Epidermal melanocyte (primary cell): Measurements from ENCODE around the gene CNIH2.
"Not testable (repeated sequence)": the region's sequence is repeated elsewhere in the genome, so short reads cannot be mapped to it uniquely, and the experiment has no call there.

Experiments
- DNase-seq: peaks from one replicate; pipeline ENCODE4 v3.0.0; 2011; ENCODE audit warnings: low spot score; ENCODE audit not compliant: insufficient read length

CNIH2 gene

DNA sequence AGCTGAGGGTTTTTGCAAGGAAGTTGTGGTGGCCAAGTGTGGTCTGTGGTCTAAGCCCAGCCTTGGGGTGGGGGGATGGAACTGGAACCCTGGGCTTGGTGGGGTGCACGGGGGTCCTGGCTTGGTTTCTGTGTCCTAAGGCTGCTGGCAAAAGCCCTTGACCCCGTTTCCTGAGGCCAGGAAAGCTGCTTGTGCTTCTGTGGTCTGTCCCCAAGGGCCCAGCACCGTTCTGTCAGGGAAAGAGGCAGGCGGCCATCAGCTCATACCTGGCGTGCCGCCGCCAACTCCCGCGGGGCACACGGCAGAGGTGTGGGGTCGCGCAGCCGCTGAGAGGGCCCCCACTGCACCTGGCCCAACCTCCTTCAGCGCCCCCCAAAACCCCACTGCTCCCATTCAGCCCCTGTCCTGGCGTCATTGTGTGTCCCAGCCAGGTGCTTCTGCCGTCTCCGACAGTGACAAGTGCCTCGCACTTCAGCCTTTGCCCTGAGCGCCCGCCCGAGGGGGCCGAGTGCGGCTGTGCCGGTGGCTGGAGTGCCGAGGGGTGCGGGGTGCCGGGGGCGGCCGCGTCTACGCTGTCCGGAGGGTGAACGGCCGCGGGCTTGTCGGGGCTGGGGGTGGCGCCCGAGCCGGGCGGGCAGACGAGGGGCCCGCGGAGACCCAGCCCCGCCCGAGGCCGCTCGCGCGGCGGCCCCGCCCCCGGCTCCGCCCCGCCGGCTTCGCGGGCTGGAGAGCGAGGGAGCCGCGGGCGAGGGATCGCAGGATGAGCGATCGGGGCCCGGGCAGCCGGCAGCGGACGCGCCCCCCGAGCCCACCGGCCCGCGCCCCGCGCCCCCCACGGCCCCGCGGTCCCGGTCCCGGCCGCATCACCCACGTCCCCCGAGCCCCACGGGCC, at the start of gene CNIH2:
Gene CNIH2 (plus strand): TSS at position 705 of the 892 bp plus-strand sequence. CDS start 282 bp downstream, outside the sequence.
- DNase-seq, result peak; percentile 80

DNA sequence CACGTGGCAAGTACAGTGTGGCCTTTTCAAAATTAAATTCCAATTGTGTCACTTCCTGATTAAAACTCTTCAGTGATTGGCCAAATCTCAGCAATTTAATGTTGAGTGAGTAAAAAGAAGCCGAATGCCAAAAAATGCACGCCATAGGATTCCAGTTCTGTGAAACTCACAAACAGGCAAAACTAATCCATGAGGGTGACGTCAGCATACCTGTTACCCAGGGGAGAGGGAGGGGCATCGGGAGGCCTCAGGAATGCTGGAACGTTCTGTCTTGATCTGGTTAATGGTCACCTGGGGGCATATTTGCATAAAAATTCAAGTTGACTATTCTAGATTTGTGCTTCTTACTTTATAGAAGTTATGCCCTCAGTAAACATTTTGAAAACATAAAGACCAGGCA, 49.5 kb upstream of the CNIH2 start:
- DNase-seq, result no peak

DNA sequence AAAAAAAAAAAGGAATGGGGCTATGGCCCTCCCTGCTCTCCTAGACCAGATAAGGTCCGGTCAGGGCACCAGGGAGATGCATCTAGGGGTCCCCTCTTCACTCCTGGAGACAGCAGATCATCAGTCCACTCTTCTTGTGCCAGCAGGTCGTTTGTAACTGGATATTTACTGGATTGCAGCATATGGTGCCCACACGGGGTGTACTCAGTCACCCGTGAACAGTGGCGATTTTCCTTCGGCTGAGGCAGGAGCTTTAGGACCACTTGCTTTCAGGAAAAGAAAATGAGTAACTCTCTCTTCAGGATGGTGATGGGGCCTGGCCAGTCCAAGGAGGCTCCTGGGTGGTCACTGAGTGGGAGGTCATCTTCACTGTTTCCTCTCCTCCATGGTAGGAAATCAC, 47.8 kb upstream of the CNIH2 start:
- DNase-seq, result no peak

DNA sequence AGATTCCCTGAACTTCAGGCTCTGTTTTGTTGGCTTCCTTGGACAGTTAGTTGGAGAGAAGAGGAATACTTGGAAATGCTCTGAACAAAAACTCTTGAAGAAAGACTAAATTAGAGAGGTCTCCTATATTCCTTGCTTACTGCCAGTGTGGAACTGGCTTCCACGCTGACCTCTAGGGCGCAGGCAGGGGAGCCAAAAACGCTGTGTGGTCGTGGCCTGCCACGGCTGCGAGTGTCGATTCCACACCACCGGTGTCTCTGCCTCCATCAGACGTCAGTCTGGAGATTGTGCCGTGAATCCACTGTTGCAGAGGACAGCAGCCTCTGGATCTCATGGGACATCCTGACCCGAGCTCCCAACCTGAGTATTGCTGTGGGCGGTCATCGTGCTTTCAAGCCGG, 47.0 kb upstream of the CNIH2 start:
- DNase-seq, result no peak

DNA sequence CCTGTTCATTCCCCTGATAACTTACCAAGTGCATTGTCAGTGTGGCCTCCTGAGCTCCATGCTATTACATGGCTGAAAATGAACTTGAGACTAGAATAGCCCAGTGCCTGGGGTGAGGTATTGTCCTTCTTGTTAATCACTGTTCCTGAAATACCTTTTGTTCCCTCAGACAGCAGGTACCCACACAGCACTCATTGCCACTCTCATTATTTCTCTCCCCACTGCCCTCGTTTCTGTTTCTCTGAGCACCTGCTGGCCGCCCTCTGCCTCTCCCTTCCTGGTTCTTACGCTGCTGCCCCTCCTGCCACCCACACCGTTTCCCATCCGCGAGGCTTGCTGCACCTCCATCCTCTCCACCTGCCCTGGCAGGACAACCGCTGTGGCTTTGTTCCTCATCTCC, 46.4 kb upstream of the CNIH2 start:
- DNase-seq, result no peak

DNA sequence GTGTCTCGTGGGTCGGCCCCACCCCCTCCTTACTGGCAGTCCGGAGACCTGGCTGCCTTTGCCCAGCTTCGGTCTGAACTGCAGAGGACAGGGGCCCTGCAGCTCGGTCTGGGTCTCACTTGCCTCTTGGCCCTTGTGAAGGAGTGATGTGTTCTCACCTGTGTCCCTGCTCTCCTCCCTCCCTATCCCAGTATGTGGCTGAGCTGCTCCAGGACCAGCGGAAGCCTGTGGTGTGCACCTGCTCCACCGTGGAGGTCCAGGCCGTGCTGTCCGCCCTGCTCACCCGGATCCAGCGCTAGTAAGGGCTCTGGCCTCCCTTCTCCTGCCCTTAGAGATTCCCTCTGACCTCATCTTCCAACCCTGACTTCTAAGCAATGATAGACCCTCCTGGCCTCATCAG, 45.2 kb upstream of the CNIH2 start:
- no peak for DNase-seq

DNA sequence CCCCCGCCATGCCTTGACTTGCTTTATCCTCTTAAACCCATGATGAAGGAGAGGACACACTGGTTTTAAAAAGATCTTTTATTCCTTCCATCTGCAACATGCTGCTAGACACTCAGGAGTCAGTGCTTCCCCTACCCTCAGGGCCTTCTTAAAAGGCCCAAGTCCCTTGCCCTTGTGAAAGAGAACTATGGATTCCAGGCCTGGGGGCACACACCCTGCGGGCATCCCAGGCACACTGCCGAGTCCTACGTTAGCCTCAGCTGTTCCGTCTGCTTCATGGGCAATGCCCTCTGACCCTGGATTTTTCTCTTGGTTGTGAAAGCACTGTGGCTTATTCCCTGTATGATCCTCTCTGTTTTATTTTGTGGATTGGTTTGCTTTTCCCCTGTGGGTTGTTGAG, 44.7 kb upstream of the CNIH2 start:
- DNase-seq, result no peak

DNA sequence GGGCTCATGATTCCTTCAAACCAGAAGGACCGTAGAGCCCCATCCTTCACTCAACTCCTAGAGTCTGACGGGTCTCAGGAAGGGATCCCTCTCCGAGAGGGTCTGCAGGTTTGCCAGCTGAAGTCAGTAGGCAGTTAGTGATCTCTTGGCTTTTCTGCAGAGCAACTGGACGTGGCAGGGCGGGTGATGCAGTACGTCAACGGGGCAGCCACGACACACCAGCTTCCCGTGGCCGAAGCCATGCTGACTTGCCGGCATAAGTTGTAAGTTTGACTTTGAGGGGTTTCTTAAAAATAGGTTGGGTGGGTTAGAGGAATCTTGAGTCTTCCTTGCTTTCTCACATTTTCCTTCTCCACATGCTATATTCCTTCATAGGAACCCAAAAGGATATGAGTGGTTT, 42.8 kb upstream of the CNIH2 start:
- DNase-seq, result no peak

DNA sequence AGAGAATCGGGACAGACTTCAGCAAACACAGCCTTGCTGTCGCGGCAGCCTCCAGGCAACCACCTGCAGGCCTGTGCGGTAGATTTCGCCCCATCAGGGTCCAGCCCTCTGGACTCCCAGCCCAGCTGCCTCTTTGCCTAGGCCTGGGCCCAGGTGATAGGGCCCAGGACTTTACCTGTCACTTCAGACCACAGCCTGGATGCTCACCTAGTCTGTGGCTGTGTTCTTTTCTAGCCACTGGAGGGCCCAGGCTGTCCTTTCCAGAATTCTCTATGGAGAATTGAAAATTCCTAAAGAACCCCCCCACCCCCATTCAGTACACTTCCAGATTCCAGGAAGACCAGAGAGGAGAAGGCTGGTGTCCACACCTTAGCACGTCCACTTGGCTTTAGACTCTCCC, 40.1 kb upstream of the CNIH2 start:
- DNase-seq, result no peak

DNA sequence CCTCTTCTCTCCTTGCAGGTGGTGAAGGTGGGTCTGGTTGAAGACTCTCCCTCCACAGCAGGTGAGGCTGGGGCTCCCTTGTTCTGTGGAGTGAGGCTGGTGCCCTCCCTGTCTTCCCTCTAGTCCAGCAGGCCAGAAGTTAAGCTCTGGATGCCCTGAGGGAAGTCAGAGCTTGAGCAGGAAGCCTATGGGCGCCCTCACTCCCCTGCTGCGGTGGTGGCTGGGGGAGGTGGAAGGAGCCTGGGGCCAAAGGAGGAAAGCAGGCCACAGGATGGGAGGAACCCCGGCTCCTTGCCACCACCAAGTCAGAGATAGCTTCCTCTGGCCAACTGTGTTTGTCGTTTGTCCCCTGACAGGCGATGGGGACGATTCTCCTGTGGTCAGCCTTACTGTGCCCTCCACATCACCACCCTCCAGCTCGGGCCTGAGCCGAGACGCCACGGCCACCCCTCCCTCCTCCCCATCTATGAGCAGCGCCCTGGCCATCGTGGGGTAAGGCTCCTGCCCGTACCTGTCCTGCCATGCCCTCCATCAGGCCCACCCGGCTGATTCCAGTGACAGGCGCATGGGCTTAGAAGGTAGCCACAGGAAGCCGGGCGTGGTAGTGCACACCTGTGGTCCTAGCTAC, 39.1 kb upstream of the CNIH2 start:
- no peak for DNase-seq

DNA sequence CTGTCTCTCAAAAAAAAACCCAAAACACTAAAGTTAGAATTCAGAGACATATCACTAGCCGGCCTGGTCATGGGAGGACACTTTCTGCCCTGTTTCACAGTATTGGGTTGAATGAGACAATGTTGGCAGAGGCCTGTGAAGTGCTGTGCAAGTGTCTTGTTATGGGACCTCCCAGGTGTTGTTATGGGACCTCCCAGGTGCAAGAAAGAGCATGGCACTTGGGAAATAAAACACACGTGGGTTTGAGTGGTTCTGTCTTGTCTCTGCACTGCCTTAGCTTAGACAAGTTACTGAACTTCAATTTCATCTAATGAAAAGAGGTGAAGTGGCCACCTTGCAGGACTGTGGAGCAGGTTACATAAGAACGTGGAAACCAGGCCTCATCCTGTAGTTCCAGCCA, 38.5 kb upstream of the CNIH2 start:
- no peak for DNase-seq

DNA sequence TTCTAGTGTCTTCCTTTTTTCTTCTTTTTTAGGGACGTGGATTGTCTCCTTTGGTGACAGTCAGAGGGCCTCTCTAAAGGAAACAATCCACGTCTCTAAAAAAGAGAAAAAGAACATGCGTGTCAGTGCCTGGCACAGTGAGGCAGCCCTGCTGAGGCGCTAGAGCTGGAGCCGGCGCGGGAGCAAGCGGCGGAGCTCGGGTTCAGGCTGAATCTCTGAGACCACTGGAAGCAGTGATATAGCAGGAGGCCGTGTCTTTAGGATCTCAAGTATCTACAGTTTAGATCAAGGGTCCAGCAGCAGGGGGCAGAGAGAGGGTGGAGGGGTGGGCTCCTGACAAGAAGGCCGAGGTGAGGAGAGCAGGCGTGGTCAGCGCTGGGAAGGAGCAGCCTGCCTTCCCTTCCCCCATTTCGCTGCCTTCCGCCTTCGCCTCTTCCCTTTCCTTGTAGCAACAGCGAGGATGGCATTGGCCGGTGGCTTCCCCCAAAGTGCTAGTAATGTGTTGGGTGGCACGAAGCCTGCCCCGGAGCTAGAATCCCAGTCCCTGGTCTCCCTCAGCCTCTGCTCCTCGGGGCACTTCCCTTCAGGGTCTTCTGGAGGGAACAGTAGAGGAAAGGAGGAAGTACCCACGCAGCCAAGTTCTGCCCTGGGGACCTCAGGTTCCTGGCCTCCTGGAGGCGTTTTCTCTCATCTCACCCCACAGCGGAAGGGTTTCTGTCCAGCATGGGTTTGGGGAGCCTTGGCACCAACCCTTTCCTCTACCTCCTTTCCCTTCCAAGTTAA, 37.8 kb upstream of the CNIH2 start:
- DNase-seq, result no peak

DNA sequence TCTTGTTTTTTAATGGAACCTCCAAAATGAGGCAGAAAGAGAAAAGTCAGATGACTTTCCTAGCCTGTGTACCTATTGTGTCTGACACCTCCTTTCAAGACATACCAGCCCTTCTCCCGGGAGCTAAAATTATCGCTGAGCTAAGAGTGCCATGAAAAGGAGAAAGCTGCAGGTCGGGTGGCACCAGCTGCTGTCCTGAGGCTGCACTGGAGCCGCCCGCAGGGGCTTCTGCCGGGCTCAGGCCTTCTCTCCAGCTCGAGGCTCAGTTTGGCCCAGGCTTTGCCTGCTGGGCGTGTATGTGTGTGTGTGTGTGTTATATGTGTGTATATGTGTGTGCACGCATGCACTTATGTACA, 37.2 kb upstream of the CNIH2 start:
- no peak for DNase-seq

DNA sequence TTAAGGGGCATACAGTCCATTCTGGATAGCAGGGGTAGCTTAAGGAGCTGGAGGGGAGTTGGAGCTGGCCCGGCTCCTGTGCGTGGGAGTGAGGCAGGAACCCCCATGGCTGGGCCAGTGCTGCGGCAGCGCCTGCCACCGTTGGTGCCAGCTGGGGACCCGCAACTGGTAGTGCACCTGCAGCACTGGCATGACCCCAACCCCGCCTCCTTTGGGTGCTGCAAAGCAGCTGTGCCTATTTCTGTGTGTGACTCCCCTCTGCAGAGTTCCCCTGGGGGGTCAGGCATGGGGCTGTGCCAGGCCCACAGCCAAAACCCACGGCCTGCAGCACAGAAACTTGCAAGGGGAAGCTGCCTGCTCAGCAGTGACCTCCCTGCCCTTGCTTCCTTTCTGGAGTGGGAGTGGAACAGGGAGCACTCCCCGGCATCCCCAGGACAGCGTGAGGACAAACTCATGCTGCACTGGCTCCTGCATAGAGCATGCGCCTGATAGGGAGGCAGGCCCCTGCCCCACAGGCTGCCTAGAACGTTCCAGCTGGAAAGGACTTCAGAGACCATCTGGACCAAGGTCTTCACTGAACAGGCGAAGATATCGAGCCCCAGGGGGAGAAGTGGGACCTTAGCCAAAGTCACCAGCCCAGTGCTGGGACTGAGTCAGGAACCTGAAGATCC, 35.7 kb upstream of the CNIH2 start:
- no peak for DNase-seq

DNA sequence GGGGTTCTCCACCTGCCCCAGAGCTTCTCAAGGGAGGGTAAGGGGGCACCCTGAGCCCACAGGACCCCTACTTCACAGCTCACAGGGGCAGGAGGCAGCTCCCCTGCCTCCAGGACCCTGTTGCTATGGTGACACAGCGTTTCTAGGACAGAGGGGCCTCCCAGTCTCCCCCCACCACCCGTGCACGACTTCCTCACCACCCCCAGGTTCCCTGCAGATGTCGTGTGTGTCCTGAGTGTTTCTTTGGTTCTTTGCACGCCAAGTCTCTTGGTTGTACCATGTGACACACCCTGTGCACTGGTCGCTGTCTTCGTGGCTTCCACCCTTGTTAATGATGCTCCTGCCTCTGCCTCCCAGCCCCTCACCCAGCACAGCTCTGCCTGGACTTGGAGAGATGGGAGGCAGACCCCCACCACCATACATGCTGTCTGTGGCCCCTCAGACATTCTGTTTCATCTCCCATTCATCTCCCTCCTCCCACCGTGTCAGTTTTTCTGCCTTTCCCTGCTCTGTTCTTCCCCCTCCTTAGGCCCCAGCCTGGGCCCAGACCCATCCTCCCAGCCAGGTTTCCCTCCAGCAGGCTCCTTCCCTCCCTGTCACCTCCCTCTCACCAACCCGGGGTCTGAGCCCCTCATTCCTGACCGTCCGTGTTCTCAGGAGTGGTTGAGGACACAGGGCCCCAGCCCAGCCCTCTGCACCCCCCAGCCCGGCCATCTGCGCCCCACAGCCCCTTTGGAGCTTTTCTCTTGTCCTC, 34.0 kb upstream of the CNIH2 start:
- no peak for DNase-seq

DNA sequence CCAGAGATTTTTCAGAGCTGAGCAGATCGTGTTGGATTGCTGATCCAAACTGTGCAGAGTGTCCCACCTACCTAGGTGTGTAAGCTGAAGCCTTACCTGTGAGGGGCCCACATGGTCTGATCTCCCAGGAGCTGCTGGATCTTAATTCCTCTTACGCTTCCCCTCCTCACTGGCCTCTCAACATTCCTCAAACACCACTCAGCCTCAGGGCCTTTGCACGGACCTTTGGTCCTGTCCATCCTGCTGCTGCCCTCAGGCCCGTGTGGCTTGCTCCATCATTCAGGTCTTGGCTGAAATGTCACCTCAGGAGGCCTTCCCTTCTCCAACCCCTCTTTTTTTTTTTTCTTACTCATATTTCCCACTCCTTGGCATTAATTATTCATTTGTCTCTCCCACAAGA, 30.7 kb upstream of the CNIH2 start:
- no peak for DNase-seq

DNA sequence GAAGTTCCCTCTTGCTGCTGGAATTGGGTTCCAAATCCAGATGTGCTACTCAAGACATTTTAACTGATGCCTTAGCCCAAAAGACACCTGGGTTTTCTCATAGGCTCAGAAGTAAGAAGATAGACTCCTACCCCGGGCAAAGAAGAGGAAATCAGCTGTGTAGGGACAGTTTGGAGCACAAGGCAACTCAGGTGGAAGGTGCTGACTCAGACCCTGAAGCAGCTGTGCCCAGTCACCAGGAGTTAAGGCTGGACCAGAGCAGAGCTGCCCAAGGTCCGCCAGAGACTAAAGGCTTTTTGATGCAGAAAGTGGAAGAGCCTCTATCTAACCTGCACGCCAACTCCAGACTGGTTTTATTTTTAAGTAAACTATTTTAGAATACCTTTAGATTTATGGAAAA, 30.2 kb upstream of the CNIH2 start:
- no peak for DNase-seq

DNA sequence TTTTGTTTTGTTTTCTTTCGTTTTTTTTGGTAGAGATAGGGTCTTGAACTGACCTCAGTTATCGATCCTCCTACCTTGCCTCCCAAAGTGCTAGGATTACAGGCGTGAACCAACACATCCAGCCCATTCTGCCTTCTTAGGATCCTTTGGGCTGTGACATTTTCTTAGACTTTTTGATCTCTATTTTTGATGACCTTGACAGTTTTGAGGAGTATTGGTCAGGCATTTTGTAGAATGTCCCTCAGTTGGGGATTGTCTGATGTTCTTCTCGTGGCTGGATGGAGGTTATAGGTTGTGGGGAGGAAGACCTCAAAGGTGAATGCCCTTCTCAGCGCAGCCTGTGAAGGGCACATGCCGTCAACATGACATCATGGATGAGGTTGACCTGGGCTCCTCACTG, 29.1 kb upstream of the CNIH2 start:
- no peak for DNase-seq

DNA sequence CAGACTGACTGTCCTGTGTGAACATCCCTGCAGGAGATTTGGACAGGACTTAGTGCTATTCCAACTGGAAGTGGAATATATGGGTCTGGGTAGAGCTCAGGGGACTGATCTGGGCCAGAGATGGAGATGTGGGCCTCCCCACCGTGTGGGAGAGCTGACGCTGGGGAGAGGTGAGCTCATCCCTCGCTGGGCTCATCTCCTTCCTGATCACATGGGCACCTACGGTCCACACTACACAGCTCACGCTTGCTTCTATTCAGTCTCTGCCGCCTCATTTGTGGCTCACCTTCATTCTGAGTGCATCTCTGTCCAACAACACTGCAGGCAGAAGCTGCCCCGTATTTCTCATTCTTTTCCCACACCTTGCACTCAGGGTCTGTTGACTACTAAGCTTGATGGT, 26.2 kb upstream of the CNIH2 start:
- no peak for DNase-seq

DNA sequence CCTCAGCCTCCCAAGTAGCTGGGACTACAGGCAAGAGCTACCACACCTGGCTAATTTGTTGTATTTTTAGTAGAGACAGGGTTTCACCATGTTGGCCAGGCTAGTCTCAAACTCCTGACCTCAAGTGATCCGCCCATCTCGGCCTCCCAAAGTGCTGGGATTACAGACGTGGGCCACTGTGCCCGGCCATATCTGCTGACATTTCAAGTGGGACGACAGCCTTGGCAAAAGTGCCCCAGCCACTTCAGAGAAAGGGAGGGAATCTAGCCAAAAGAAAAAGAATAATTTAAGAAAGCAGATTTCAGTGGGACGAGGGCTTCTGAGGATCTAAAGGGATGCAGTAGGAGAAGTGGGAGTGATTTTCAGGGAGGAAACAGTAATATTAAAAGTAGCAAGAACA, 24.9 kb upstream of the CNIH2 start:
- DNase-seq, result not testable (repeated sequence)

DNA sequence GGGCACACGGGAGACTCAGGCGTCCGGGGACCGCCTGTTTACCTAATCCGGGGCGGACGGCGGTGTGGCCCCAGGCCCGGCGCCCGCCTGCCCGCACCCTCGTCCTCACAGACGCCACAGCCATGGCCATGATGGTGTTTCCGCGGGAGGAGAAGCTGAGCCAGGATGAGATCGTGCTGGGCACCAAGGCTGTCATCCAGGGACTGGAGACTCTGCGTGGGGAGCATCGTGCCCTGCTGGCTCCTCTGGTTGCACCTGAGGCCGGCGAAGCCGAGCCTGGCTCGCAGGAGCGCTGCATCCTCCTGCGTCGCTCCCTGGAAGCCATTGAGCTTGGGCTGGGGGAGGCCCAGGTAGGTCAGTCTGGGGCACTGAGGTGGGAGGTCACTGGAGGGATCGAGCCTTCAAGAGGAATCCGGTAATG, 19.5 kb upstream of the CNIH2 start:
- DNase-seq, result no peak
